Left ventricle myocardium superior (tissue), 1 donor: ENCODE results near the gene IGF2BP2. TPM values are rescaled to one million over a fixed set of nuclear protein-coding genes. Genes with fewer than 3 reads are reported as not detected.
A peak's percentile ranks its signal among the peaks of the same experiment; 100 is the strongest.

ENCODE experiments used
- ATAC-seq: fragments of 200-7000 bp; cut with Tn5 transposase; one replicate; pipeline ENCODE4 v1.9.1; 2020; ENCODE audit warnings: mild to moderate bottlenecking, moderate library complexity
- DNase-seq: peaks from one replicate; pipeline ENCODE4 v3.0.0-alpha.2; 2020
- intact Hi-C: fragments of 100-400 bp; cut with micrococcal nuclease; formaldehyde crosslinking; loops from one replicate; pipeline ENCODE4 v1.11.0; 2022
- microRNA-seq: library from miRNA; unstranded; fragments of <30 nt; microRNA quantifications from one replicate; pipeline ENCODE4 v1.2.0, GENCODE V29; 2020; ENCODE audit warnings: borderline number of aligned reads
- total RNA-seq: library from RNA; stranded (reverse); fragmentation: NEBNext Ultra II Directional; extraction: Animal tissue kit (Norgen Biotek cat#: 25700); gene quantifications from one replicate; pipeline ENCODE4 v1.2.1, GENCODE V29; 2021
- donor health status: DM: no; HTN: yes; CAD: no; lungs with severe emphysema.

IGF2BP2 gene
- total RNA-seq, 1 donor from 2014 or later: 16.7 TPM

- ATAC-seq (no peak), DNase-seq (no peak)
- intact Hi-C loops: no loop called here
Measured at GRCh38 chr3:185637388-185637787, 187.5 kb downstream of the IGF2BP2 start.

GRCh38 chr3:185632996-185633395, 191.8 kb downstream of the IGF2BP2 start:
- no peak for DNase-seq
- intact Hi-C loops: no loop called here
- no peak for ATAC-seq

GRCh38 chr3:185631508-185632206, 193.2 kb downstream of the IGF2BP2 start:
- DNase-seq (no peak), ATAC-seq (no peak)
- intact Hi-C loops: no loop called here

GRCh38 chr3:185631108-185631507, 193.7 kb downstream of the IGF2BP2 start:
- intact Hi-C loops: no loop called here
- peak; percentile 58 for ATAC-seq
- DNase-seq: no peak

GRCh38 chr3:185630182-185630622, 194.6 kb downstream of the IGF2BP2 start:
- ATAC-seq (peak; percentile 75), DNase-seq (peak; percentile 82)
- intact Hi-C loops: no loop called here

- DNase-seq (no peak), ATAC-seq (no peak)
Measured at GRCh38 chr3:185629554-185630181, 195.2 kb downstream of the IGF2BP2 start.

GRCh38 chr3:185625784-185626183, 199.1 kb downstream of the IGF2BP2 start:
- no peak for DNase-seq
- intact Hi-C loops: no loop called here
- no peak for ATAC-seq

More at GRCh38 chr3:185629554-185630181, 195.2 kb downstream of the IGF2BP2 start:
- intact Hi-C loops: no loop called here

GRCh38 chr3:185623939-185624665, 200.7 kb downstream of the IGF2BP2 start:
- DNase-seq: no peak
- no peak for ATAC-seq
- intact Hi-C loops: no loop called here

GRCh38 chr3:185613016-185613415, 211.8 kb downstream of the IGF2BP2 start:
- ATAC-seq: no peak
- DNase-seq: no peak
- intact Hi-C loops: no loop called here

GRCh38 chr3:185606196-185606595, 218.6 kb downstream of the IGF2BP2 start:
- no peak for ATAC-seq
- no peak for DNase-seq
- intact Hi-C loops: no loop called here

GRCh38 chr3:185605566-185605965, 219.3 kb downstream of the IGF2BP2 start:
- DNase-seq (no peak), ATAC-seq (no peak)
- intact Hi-C loops: no loop called here

- DNase-seq: no peak
- no peak for ATAC-seq
- intact Hi-C loops: no loop called here
Measured at GRCh38 chr3:185595526-185595925, 229.3 kb downstream of the IGF2BP2 start.

GRCh38 chr3:185594073-185594472, 230.8 kb downstream of the IGF2BP2 start:
- intact Hi-C loops: no loop called here
- DNase-seq (no peak), ATAC-seq (no peak)

Small RNA genes within 50 kb of the gene (microRNA-seq; reads per million reads assigned to microRNA genes)
- gene MIR548AQ: not detected

Other genes with a start within 250 kb of the IGF2BP2 start
- gene SENP2, start 238.7 kb downstream of the IGF2BP2 start, total RNA-seq: 25.1 TPM
- gene TRA2B, start 113.0 kb upstream of the IGF2BP2 start, total RNA-seq: 45.7 TPM